Adrenal gland (tissue), 5 donors: ENCODE results near the gene MAP1B.

Experiments used
- CTCF ChIP-seq, 6 experiments: fragments of 450-650 bp in 4 of 6; fragments of 200-600 bp in 2 of 6; sonication (generic) in 1 of 6; IDR thresholded peaks; 1 replicate in 5 of 6; 2 replicates in 1 of 6; pipeline versions ENCODE4 v1.5.1 to v1.8.0; 2016 to 2021; ENCODE audit warnings: antibody characterized with exemption in 6 of 6, mild to moderate bottlenecking in 2 of 6, moderate library complexity in 1 of 6
- POLR2A ChIP-seq, 2 donors: fragments of 450-650 bp; IDR thresholded peaks; one replicate each; pipeline ENCODE4 v1.6.1; 2017; ENCODE audit warnings: antibody characterized with exemption in 2 of 2, mild to moderate bottlenecking in 2 of 2, moderate library complexity in 1 of 2
- donor health status: DM: no; HTN: no; CAD: no.

DNA sequence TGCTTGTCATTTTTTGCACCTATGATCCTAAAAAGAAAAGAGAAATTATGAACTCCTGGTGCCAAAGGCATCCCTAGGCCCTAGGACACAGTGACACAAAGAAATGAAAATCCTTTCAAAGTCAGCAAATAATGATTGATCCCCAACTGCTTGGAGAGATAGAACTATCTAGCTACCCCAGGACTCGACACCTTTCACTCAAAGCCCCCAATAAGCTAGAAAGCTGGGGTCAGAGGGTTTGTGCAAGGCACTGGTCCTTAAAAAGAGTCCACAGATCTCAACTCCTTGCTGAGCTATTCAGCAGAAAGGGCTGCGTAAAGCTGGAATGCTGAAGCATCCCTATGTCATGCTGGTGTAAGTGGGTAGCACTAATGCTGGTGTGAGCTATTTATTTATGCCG lies 31.8 kb upstream of the MAP1B start:
- TF ChIP-seq CTCF (IDR thresholded peaks at IDR 0.05) (no peak), POLR2A (IDR thresholded peaks at IDR 0.05) (no peak)
